ENCODE results near the gene MBD5. TPM values are rescaled to one million over a fixed set of nuclear protein-coding genes. Genes with fewer than 3 reads are reported as not detected.

The MBD5 gene
- total RNA-seq, 4 donors from 2014 or later, result 22.9 to 44.2 (median 40.2) TPM

DNA sequence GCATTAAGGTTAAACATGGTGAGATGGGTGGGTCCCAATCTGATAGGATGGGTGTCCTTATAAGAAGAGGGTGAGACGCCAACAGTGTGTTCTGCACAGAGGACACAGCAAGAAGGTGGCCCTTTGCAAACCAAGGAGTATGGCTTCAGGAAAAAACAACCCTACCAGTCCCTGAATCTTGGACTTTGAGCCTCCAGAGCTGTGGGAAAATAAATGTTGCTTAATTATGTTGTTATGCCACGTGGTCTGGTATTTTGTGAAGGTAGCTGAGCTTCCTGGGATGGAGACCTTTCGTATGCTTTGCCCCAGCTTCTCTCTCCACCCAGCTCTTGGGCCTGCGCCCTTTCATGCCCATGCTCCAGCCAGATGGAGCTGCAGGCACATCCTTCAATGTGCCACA lies 509.5 kb downstream of the MBD5 start:
- H3K4me1 ChIP-seq, result no peaks in the 10 kb centered on the region
- no peak overlapping the region for H3K27ac ChIP-seq
- H3K27me3 ChIP-seq, result no peaks in the 10 kb centered on the region
- DNase-seq, result no peak
- TF ChIP-seq, protein P1, sequence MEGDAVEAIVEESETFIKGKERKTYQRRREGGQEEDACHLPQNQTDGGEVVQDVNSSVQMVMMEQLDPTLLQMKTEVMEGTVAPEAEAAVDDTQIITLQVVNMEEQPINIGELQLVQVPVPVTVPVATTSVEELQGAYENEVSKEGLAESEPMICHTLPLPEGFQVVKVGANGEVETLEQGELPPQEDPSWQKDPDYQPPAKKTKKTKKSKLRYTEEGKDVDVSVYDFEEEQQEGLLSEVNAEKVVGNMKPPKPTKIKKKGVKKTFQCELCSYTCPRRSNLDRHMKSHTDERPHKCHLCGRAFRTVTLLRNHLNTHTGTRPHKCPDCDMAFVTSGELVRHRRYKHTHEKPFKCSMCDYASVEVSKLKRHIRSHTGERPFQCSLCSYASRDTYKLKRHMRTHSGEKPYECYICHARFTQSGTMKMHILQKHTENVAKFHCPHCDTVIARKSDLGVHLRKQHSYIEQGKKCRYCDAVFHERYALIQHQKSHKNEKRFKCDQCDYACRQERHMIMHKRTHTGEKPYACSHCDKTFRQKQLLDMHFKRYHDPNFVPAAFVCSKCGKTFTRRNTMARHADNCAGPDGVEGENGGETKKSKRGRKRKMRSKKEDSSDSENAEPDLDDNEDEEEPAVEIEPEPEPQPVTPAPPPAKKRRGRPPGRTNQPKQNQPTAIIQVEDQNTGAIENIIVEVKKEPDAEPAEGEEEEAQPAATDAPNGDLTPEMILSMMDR (IDR thresholded peaks at IDR 0.05), result no peak
- no peak for TF ChIP-seq POLR2A (IDR thresholded peaks at IDR 0.05)
- no peak overlapping the region for H3K4me3 ChIP-seq
- H3K9me3 ChIP-seq, result no peaks in the 10 kb centered on the region
- H3K36me3 ChIP-seq, result no peaks in the 10 kb centered on the region

DNA sequence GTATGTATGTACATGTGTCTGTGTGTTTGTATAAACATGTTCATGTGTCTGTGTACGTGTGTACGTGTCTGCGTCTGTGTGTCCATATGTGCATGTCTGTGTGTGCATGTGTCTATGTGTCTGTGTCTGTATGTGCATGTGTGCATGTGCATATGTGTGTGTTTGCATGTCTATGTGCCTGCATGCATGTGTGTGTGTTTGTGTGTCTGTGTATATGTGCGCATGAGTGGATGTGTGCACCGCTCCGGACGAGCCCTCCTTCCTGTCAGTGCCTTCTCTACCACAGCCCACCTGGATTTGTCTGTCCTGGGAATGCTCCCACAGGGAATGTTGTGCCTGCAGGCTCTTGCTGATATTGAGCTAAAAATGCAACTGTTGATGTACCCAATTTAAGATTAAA lies 510.3 kb downstream of the MBD5 start:
- no peak for TF ChIP-seq POLR2A (IDR thresholded peaks at IDR 0.05)
- TF ChIP-seq, protein P1 (IDR thresholded peaks at IDR 0.05), result no peak
- no peaks in the 10 kb centered on the region for H3K9me3 ChIP-seq
- no peak for DNase-seq
- H3K36me3 ChIP-seq, result no peaks in the 10 kb centered on the region
- no peaks in the 10 kb centered on the region for H3K27me3 ChIP-seq
- no peak overlapping the region for H3K4me3 ChIP-seq
- no peak overlapping the region for H3K27ac ChIP-seq
- H3K4me1 ChIP-seq, result no peaks in the 10 kb centered on the region

DNA sequence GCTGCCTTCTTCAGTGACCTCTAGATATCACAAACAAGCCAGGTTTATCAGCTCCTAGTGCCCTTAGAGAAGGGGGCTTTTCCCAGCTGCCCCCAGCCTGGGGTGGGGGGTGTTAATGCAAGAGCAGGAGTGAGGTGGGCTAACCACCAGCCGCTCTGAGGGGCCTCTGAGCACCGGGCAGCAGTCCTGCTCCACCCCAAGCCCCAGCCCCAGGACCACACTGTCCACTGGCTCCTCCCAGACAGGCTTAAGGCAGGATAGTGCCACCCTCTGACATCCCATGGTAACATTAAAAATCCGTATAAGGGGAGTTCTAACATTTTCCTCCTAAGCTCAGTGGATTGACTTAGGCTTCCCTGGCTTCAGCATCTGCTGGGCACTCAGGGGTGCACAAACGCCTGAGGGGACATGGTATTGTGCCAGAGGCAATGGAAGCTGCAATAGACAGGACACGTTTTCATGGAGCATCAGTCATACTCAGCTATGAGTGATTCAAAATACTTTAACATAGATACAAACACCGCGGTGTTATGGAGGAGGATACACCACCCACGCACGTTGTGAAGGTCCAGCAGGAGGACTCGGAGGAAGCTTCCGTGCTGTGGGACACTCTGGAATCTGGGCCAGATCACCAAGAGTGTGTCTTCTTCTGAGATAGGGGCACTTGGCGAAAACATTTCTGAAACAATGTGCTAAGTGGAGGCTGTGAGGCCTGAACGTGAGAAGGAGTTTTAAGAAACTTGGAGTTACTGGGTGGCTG lies 511.0 kb downstream of the MBD5 start:
- Histone ChIP-seq H3K27ac (no peak overlapping the region), H3K4me3 (no peak overlapping the region), H3K27me3 (no peaks in the 10 kb centered on the region), H3K36me3 (no peaks in the 10 kb centered on the region), H3K9me3 (no peaks in the 10 kb centered on the region), H3K4me1 (no peaks in the 10 kb centered on the region)
- no peak for TF ChIP-seq POLR2A (IDR thresholded peaks at IDR 0.05)
- TF ChIP-seq, protein P1 (IDR thresholded peaks at IDR 0.05), result no peak
- no peak for DNase-seq

DNA sequence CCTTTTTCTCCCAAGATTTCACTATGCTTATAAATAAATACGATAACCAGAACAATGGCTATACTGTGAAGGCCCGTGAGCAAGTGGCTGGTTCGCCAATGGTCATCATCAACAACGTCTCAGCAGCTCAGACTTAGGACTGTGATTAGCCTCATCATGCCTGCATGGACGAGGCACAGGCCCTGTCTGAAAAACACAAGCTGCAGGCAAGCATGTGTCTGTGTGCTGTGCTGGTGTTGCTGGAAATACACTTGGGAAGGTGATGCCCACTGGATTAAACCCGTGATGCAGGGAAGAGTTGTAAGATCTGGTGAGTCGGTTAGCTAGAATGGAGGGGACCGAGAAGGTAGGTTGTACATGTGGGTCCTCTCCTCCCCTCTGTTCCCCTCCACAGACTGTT lies 512.1 kb downstream of the MBD5 start:
- no peaks in the 10 kb centered on the region for H3K4me1 ChIP-seq
- H3K27me3 ChIP-seq, result no peaks in the 10 kb centered on the region
- H3K27ac ChIP-seq, result no peak overlapping the region
- H3K9me3 ChIP-seq, result no peaks in the 10 kb centered on the region
- TF ChIP-seq, protein P1 (IDR thresholded peaks at IDR 0.05), result no peak
- no peak for TF ChIP-seq POLR2A (IDR thresholded peaks at IDR 0.05)
- no peak for DNase-seq
- H3K36me3 ChIP-seq, result no peaks in the 10 kb centered on the region
- H3K4me3 ChIP-seq, result no peak overlapping the region

DNA sequence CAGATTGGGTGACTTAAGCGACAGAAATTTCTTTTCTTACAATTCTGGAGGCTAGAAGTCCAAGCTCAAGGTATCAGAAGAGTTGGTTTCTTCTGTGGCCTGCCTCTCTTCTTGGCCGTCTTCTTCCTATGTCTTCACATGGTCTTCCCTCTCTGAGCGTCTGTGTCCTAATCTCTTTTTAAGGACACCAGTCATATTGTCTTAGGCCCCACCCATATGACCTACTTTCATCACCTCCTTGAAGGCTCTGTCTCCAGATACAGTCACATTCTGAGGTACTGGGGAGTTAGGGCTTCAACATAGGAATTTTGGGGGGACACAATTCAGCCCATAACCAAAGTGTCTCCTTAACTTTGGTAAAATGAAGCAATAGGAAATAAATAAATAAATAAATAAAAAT lies 512.8 kb downstream of the MBD5 start:
- TF ChIP-seq POLR2A (IDR thresholded peaks at IDR 0.05), result no peak
- TF ChIP-seq, protein P1 (IDR thresholded peaks at IDR 0.05), result no peak
- H3K27me3 ChIP-seq, result no peaks in the 10 kb centered on the region
- H3K9me3 ChIP-seq, result no peaks in the 10 kb centered on the region
- DNase-seq, result no peak
- H3K4me1 ChIP-seq, result no peaks in the 10 kb centered on the region
- no peak overlapping the region for H3K27ac ChIP-seq
- no peak overlapping the region for H3K4me3 ChIP-seq
- H3K36me3 ChIP-seq, result no peaks in the 10 kb centered on the region

All from Peyer's patch (tissue), 4 donors.